Neural progenitor cell (in vitro differentiated cells): ENCODE results near the gene TRABD2B.

Experiments
- CTCF ChIP-seq: fragments of 200-600 bp; sonication (generic); IDR thresholded peaks from 2 replicates; pipeline ENCODE4 v1.5.1; 2017; ENCODE audit warnings: antibody characterized with exemption, mild to moderate bottlenecking
- EZH2phosphoT487 ChIP-seq: fragments of 200-600 bp; sonication (generic); IDR thresholded peaks from 2 replicates; pipeline ENCODE4 v1.6.1; 2017; ENCODE audit warnings: antibody characterized with exemption

GRCh38 chr1:47853059-47853458, 144.1 kb downstream of the TRABD2B start:
- TF ChIP-seq CTCF (no peak), EZH2phosphoT487 (no peak)
